ENCODE results near the gene RNGTT. TPM values are rescaled to one million over a fixed set of nuclear protein-coding genes. Genes with fewer than 3 reads are reported as not detected.

Gene RNGTT
- total RNA-seq, 3 donors from 2014 or later, result 9.1 to 30.3 (median 22.6) TPM

- Histone ChIP-seq H3K4me1 (no peaks in the 10 kb centered on the region), H3K9me3 (no peaks in the 10 kb centered on the region), H3K27me3 (no peaks in the 10 kb centered on the region), H3K27ac (no peak overlapping the region), H3K4me3 (no peak overlapping the region), H3K36me3 (no peaks in the 10 kb centered on the region)
- no peak for TF ChIP-seq POLR2AphosphoS5 (IDR thresholded peaks at IDR 0.05)
- TF ChIP-seq POLR2A (IDR thresholded peaks at IDR 0.05), result no peak
- no peak for TF ChIP-seq CTCF (IDR thresholded peaks at IDR 0.05)
- intact Hi-C loops (cut with DNase I; ENCODE audit: low total_unique reads), result loop anchor here (5.0 kb wide), 1 partner anchor 479 kb away; no protein-coding TSS in a partner anchor
- DNase-seq (ENCODE audit: low spot score in 2 of 2), result no peak
Observed at GRCh38 chr6:88992741-88993552, 29.5 kb upstream of the RNGTT start.

GRCh38 chr6:88989215-88989614 is 25.8 kb upstream of the RNGTT start:
- TF ChIP-seq CTCF (IDR thresholded peaks at IDR 0.05) (no peak), POLR2AphosphoS5 (IDR thresholded peaks at IDR 0.05) (no peak), POLR2A (IDR thresholded peaks at IDR 0.05) (no peak)
- H3K27me3 ChIP-seq, result no peaks in the 10 kb centered on the region
- intact Hi-C loops (cut with DNase I; ENCODE audit: low total_unique reads), result loop anchor here (10.0 kb wide), 1 partner anchor 256 kb away; no protein-coding TSS in a partner anchor
- no peak overlapping the region for H3K4me3 ChIP-seq
- H3K9me3 ChIP-seq, result no peaks in the 10 kb centered on the region
- no peaks in the 10 kb centered on the region for H3K36me3 ChIP-seq
- H3K4me1 ChIP-seq, result no peaks in the 10 kb centered on the region
- H3K27ac ChIP-seq, result no peak overlapping the region
- no peak for DNase-seq (ENCODE audit: low spot score in 2 of 2)

GRCh38 chr6:88987922-88988321 is 24.5 kb upstream of the RNGTT start:
- no peak for TF ChIP-seq POLR2A (IDR thresholded peaks at IDR 0.05)
- TF ChIP-seq CTCF (IDR thresholded peaks at IDR 0.05), result no peak
- TF ChIP-seq POLR2AphosphoS5 (IDR thresholded peaks at IDR 0.05), result no peak
- Histone ChIP-seq H3K27me3 (no peaks in the 10 kb centered on the region), H3K36me3 (no peaks in the 10 kb centered on the region), H3K4me1 (no peaks in the 10 kb centered on the region), H3K9me3 (no peaks in the 10 kb centered on the region), H3K27ac (no peak overlapping the region), H3K4me3 (no peak overlapping the region)
- DNase-seq (ENCODE audit: low spot score in 2 of 2), result no peak
- intact Hi-C loops (cut with DNase I; ENCODE audit: low total_unique reads), result loop anchor here (10.0 kb wide), 1 partner anchor 257 kb away; no protein-coding TSS in a partner anchor

GRCh38 chr6:88985901-88986300 is 22.5 kb upstream of the RNGTT start:
- Histone ChIP-seq H3K27ac (no peak overlapping the region), H3K27me3 (no peaks in the 10 kb centered on the region), H3K36me3 (no peaks in the 10 kb centered on the region), H3K4me1 (no peaks in the 10 kb centered on the region), H3K4me3 (no peak overlapping the region), H3K9me3 (no peaks in the 10 kb centered on the region)
- TF ChIP-seq CTCF (IDR thresholded peaks at IDR 0.05), result no peak
- TF ChIP-seq POLR2A (IDR thresholded peaks at IDR 0.05), result no peak
- TF ChIP-seq POLR2AphosphoS5 (IDR thresholded peaks at IDR 0.05), result no peak
- intact Hi-C loops (cut with DNase I; ENCODE audit: low total_unique reads), result loop anchor here (10.0 kb wide), 1 partner anchor 259 kb away; no protein-coding TSS in a partner anchor
- no peak for DNase-seq (ENCODE audit: low spot score in 2 of 2)

- Histone ChIP-seq H3K4me3 (no peak overlapping the region), H3K27me3 (no peaks in the 10 kb centered on the region), H3K9me3 (no peaks in the 10 kb centered on the region), H3K4me1 (no peaks in the 10 kb centered on the region), H3K36me3 (no peaks in the 10 kb centered on the region), H3K27ac (no peak overlapping the region)
- TF ChIP-seq CTCF (IDR thresholded peaks at IDR 0.05), result no peak
- TF ChIP-seq POLR2AphosphoS5 (IDR thresholded peaks at IDR 0.05), result no peak
- TF ChIP-seq POLR2A (IDR thresholded peaks at IDR 0.05), result no peak
- DNase-seq (ENCODE audit: low spot score in 2 of 2), result no peak
- intact Hi-C loops (cut with DNase I; ENCODE audit: low total_unique reads), result loop anchor here (10.0 kb wide), 1 partner anchor 260 kb away; no protein-coding TSS in a partner anchor
Observed at GRCh38 chr6:88984606-88985005, 21.2 kb upstream of the RNGTT start.
